NCI-H526 treated with DMSO at 0.1 percent for 48 hours (cell line): Measurements from ENCODE around the gene KLHL29.

Experiments
- DNase-seq: peaks from one replicate; lab custom pipeline; 2025; lab: John Stamatoyannopoulos, UW

The KLHL29 gene

DNA sequence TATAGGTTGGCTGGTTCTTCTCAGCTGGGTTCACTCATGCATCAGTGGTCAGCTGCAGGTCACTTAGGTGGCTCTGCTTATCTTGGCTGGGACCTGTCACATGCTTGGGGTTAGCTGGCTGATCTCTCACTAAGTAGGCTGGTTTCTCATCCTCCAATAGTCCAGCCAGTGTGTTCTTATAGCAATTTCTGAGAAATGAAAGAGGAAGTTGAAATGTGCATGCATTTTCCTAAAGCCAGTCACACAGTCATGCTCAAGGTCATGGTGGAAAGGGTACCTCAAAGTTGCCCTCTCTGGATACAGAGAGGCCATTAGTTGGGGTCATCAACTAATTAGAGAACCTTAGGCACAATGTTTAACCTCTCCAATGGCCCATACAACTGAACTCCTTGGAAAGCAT is 64.4 kb downstream of the KLHL29 start:
- no peak for DNase-seq

DNA sequence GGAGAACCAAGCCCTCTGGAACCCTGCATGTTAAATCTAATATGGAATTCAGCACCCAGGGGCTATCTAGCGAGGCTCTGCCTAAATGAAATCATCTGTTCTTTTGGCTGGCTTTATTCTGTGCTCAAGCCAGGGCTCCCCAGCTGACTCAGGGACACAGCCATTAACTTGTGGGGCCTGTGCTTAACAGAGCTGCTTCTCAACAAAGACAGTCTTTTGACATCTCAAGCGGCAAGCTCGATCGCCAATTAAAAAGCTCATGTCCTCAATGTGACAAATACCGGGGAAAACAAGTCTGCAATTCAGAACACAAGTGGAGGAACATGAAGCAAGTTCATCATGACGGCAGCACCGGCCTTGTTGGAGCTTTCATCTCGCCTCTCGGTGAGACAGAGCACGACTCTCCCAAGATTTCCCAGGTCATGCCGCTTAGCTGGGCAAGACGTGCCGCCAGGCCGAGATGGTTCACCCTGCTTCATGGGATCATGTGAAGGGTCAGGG is 64.9 kb downstream of the KLHL29 start:
- DNase-seq: no peak

DNA sequence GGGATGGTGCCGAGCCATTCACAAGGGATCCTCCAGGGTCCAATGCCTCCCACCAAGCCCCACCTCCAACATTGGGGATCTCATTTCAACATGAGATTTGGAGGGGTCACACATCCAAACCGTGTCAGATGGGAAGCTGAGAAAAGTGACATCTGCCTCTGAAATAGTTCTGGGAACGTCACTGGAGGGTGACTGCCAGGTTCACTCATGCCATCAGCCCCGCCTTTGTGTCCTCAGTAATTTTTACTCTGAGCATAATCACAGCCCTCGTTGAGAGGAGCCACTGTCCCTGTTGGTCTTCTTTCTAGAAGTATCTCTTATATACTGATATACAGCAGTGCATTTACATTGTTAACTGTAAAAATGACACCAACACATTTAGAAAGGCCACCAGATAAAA is 67.4 kb downstream of the KLHL29 start:
- no peak for DNase-seq

DNA sequence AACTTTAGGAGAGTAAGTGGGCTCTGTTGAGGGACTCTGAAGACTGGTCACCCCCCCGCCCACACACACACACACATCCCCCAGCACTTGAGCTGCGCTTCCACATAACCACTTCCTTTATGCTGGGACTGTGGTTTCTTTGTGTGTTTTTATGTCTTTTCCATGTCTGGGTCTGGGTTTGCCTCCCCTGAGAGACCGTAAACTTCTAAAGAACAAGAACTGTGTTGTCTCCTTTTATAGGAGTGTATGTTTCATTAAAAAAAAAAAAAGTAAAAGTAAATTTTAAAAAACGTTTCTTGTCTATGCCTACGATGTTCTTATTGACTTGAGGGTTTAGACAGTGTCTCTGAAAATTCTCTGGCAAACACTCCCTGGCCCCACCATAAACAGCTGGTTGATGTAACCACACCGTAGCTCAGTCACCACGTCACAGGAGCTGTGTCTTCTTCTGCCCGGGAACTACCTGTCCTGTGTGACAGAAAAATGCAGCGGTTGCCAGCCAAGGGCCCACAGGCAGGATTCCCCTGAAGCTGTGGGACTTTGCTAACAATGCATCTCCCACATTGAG is 68.0 kb downstream of the KLHL29 start:
- no peak for DNase-seq

DNA sequence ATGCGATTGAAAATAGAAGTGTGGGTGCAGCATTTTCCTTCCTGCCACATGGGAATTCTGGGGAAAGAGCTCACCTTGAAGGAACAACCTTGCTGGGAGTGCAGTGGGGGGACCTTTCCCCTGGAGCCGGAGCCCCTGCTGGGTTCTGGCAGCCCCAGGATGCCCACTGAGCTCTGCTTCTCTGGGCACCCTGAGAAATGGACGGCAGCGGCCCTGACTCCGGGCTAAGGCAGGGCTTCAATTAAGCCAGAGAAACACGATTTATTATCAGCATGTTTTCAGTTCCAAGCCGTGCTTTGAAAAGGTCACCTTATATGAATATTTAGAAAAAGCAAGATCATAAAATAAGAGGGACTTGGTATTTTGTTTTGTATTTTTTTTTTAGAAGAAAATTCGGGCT is 68.5 kb downstream of the KLHL29 start:
- DNase-seq: no peak

DNA sequence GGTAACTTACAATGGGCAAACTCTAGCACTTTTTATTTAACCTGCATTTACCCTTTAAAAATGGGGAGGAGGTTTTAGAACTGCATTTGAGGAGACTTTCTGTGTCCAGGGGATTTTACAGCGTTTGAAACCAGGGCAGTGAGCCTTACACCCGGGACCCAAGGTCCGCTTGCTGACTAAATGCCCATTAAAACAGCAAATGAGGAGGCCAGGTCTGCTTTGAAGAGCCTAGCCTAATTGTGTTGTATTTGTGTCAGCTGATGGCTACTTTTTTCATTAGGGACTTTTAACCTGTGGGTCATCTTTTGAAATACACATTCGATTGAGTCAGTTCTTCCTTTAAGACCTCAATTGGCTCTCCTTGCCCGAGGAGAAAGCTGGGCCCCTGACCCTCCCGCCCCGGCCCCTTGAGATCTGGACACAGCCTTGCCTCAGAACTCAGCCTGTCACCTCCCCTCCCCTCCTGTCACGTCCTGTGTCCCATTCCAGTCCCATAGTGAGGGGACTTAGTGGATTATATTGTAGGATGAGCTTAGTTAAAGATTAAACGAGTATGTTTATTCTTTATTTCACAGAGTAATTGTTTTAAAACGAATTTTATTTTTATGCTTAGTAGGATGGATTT is 69.0 kb downstream of the KLHL29 start:
- DNase-seq: no peak

DNA sequence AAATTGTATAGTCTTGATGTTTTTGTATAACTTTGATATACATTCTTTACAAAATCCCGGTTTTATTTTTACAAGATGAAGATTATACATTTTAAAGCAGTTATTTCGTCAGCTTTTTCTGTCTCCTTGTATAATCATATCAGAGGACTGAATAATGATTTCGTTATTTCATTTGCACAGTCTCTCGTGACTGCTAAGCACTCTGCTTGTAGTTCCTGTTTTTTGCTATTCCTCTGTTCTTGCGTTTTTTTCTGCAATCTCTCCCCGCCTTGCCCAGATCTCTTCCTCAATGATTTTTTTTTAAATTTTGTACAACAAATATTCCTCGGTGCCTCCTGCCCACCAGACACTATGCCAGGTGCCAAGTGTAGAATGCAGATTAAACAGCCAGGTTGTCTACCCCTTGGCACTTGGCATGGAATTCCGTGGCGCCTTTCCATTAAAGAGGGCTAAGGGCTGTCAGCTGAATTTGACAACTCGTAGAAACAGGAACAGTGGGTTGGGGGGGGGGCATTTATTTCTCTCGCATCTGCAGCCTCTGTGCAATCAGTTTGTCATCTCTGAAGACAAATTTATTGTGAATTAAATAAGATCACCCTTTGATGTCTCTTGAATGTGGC is 69.6 kb downstream of the KLHL29 start:
- no peak for DNase-seq

DNA sequence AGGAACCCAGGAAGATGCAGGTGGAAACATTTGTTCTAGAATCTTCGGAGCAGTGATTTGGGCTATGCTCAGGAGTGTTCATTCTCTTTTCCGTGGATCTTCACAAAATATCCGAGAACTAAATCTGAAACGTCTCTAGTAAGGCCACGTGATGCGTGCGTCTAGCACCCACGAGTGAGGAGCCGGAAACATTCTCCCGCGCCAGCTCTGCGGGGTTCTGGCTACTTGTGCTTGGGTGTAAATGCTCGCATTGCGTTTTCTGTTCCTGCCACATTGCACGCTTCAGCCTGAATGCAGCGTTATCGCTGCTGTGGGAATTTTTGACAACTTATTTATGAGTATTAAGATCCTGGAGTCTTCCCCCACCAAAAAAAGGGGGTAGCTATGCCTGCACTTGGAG is 71.4 kb downstream of the KLHL29 start:
- DNase-seq: no peak

DNA sequence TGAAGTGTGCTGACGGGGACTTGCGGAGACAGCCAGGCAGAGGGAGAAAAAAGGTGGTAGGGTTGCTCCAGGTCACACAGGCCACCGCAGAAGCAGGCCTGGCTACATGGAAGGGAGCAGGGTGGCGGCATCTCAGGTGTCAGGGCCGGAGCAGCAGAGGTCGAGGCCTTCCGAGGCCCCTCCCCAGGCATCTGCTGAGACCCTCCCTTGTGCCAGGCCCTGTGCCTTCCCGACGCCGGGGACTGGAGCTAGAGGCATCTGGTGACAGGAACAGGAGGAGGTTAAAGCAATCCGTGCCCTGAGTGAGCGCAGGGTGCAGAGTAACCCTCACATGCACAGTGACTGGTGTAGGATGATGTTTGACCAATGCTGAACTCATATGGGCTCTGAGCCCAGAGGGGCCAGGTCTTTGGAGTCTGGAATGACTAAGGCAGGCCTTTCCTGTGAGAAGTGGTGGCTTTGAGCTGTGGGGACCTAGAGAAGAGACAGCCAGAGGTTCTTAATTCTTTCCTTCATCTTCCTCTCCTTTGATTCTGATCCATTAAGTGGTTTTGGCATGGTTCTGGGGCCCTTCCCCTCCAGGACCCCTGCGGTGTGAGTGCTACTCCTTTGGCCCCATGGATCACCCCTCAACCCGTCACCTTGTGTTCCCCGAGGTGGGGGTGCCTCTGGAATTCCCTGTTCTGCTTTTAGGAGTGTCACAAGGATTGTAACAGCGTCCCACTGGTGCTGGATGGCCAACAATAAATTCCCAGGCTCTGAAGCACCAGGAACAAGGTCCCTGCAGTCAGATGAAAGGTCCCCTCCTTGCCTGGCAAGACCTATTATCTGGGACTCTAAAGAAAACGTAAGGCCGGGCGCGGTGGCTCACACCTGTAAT is 72.1 kb downstream of the KLHL29 start:
- DNase-seq: no peak

DNA sequence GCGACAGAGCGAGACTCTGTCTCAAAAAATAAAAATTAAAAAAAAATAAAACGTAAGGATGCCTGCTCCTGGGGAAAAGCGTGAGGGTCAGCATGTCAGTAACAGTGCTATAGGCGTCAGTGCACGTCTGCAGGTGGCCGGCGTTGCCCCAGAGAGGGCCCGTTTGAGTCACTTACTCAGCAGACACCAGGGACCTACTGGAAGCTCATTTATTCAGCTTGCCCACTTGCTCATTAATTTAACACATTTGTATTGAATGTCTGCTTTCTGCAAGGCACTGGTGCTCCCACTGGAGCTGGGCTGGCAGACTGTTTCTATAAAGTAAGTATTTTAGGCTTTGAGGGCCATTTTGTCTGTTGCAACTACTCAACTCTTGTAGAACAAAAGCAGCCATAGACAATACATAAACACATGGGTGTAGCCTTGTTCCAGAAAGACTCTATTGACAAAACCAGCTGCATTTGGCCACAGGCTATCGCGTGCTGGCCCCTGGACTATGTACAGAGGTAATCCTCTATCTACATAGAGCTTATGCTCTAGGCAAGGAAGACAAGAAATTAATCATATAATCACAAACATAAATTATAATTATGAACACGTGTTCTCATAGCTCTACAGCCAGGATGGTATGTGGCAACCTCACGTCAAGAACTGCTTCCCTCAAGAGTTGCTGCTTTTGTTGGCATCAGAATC is 73.2 kb downstream of the KLHL29 start:
- DNase-seq: no peak

DNA sequence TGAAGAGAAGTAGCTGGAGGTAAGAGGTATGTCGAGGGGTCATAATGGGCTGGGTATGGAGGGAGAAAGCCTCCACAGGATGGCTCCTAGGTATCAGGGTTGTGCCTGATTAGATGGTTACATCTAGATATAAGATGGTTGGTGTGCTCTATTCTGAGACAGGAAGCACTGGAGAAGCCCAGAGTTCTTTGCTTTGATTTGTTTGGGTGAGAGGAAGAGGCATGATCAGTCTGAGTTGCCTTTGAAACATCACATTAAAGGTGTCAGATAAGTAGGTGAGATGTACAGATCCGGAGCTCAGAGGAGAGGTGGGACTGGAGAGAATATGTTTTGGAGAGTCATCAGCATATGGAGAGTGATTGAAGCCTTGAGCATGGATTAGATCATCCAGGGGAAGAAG is 74.1 kb downstream of the KLHL29 start:
- DNase-seq: no peak

DNA sequence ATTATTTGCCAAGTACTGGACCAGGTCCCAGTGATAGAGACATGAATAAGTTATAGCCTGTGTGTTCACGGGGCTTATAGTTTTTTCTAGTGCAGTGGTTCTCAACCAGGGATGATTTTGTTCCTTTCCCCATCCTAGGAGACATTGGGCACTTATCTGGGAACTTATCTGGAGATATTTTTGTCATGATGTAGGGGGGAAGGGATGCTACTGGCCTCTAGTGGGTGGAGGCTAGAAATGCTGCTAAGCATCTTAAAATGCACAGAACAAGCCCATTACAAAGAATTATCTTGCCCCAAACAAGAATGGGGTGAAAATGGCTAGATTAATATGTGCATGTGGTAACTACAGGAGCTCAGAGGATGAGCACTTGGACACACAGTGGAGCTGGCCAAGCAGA is 75.2 kb downstream of the KLHL29 start:
- DNase-seq: no peak

DNA sequence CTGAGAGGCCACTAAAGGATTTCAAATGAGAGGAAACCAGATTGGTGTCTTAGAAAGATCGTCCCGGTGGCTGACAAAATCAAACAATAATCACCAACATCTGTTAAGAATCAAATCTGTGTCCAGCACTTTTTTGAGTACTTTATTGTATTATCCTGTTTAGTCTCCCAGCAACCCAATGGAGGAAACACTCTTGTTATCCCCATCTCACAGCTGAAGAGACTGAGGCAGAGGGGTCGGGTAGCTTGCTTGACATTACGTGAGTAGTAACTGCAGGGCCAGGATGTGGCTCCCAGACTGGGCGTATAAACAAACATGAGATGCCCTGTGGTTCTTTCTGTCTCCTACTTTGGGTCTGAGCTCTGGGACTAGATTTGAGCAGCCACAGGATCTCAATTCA is 76.0 kb downstream of the KLHL29 start:
- no peak for DNase-seq

DNA sequence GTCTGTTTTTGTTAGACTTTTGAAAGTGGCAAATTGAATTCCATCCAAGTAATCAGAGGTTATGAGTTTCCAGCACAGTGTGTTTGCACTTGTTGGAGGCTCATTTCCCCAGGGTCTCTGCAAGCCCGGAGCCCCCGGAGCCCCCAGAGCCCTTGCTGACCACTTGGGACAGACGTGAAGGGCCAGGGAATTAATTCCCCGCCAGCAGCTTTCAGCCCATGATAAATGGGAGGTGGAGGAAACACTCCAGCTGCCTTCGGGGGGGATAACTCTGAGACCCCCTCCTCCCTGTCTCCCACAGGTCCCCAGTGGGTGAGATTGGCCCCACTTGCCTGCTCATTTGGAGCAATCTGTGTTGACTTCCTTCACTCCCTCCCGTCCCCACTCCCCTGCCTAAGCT is 79.2 kb downstream of the KLHL29 start:
- no peak for DNase-seq

DNA sequence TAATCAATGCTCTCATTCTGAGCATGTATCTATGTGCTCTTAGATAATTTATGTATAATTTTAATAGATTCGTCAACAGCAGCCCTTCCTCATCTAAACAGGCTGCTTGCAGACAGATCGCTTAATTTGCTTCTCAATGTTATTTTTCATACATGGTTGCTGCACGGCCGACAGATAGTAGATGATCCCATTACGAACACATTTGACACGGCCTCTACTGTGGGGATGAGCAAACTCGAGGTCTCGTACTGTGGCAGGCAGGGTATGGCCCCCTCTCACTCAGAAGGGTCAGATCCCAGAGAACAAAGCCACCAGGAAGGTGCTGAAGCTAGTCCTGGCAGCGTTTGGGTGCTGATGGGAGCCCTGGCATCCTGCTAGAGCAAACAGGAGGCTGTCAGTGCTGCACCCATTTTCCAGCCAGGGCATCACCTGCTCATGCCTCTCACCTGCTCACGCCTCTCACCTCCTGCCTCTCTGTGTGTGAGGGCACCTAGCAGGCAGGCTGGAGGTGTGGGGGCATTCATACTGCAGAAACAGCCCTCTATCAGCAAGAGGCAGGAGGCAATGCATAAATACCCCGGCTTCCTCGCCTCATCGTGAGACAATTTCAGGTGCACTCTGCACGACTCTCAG is 80.0 kb downstream of the KLHL29 start:
- no peak for DNase-seq

DNA sequence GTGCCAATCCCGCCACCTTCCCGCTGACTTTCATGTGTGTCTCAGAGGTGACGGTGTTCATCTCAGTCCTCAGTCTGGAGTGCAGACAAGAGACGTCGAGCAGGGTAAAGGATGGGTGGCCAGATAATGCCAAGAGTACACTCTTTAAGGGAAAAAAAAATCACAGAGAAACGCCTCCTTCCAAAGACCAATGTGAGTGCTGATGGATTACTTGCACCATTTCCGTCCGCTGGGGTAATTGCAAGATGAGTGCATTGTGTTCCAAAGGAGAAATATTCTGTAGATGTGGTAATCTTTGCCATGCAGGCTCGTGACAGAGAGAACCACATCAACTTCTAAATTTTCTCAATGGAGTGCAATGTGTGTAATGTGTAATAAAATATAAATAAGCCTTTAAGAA is 81.0 kb downstream of the KLHL29 start:
- no peak for DNase-seq

DNA sequence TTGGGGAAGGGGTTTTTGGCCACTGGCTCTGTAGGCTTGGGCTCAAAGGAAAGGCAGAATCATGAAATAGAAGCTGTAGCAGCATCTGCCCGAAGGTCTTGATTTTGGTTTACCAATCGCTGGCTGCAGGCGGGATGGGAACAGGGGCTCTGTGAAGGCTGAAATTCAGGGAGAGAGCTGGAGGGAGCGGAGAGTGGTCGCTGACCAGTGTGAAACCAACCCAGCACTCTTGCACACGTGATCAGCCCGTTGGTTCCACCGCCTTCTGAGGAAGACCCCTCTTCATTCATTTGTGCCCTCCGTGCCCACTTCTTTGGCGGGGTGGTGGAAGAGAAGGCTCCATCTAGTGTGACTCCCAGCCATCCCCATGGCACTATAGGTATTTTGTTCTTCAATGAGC is 82.6 kb downstream of the KLHL29 start:
- no peak for DNase-seq

DNA sequence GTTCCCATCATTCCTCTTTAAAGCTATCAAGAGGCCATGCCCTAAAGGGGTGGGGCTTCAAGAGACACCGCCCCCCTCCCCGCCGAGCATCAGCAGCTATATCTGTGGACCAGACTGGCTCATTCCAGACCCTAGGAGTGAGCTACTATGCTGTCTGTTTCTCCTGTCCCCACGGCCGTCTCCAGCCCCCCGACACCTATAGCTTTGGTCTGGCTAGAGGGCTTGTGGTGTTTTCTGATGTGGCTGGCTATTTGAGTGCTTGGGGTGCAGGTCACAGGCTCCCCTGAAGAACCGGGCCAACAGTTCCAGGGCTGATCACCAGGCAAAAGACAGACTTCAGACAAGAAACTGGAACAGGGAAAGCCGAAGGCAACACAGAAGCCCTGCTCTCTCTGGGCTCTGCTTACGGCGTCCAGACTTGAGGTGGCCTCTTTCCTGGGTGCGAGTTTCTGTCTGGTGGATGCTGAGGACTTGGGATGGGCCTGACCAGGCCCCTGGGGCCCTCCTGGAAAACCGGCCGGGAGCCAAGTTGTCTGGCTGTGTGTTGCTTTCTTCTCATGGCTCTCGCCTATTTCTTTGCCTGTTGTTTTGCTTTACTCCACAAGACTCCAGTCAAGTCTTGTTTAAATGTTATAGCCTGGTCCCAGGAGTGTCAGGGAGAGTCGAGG is 83.6 kb downstream of the KLHL29 start:
- no peak for DNase-seq

DNA sequence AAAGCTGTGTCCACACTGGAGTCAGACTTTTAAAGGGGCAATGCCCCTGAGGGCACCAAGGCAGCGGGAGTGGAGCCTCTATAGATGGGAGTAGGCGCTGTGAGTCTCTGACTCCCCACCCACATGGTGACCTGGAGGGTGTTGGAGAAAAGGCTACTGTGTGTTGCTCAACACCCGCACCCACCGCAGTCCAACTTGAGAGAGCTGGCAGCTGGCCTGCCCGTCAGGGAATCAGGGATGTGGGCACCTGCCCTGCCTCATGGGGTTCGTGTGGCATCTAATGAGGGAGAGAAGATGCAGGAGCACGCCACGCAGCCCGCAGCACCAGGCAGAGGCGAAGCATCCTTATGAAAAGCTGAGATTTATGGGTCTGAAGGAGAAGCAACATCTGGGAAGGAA is 84.2 kb downstream of the KLHL29 start:
- DNase-seq: no peak

DNA sequence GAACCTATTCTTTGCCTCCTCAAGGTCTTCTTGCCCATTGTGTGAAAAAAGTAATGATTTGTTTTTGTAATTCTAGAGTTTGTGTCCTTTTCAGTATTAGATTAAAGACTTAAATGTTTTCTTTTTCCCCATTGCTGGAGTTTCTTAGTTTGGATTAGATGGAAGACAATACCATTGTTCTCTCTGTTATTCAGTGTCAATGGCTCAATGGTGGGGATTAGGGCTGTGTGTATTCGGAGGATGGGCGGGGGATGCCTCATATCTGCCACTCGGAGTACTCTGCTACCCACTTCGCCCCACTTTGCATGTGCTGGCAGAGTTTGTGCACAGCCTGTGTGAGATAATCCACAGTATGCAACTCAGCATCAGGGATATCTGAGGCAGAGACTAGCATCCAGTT is 90.1 kb downstream of the KLHL29 start:
- DNase-seq: no peak

DNA sequence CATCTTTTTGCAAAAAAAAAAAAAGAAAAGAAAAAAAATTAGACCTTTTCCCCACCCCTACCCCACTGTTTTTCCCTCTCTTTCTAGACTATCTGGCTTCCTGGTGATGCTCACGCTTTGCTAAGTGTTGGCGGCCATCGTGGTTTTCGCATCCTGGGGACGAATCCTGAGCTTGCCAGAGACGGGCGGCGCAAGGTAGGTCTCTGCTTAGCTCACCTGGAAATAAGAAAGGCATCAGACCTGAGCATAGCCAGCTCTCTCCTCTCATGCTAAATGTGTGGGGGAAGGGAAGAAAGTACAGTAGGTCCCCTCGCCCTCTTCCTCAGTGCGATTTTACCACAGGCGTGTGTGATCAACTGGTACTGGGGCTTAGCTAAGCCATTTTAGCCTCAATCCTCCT is 90.5 kb downstream of the KLHL29 start:
- no peak for DNase-seq
